GM19351 (cell line): ENCODE results near the gene SCFD2.
"Not testable (repeated sequence)": the region's sequence is repeated elsewhere in the genome, so short reads cannot be mapped to it uniquely, and the experiment has no call there.

Experiments used
- ATAC-seq: cut with Tn5 transposase; IDR thresholded peaks from one replicate; pipeline ENCODE4 v1.9.1; 2021; ENCODE audit warnings: mild to moderate bottlenecking, moderate library complexity; ENCODE audit not compliant: unreplicated experiment

SCFD2 gene

DNA sequence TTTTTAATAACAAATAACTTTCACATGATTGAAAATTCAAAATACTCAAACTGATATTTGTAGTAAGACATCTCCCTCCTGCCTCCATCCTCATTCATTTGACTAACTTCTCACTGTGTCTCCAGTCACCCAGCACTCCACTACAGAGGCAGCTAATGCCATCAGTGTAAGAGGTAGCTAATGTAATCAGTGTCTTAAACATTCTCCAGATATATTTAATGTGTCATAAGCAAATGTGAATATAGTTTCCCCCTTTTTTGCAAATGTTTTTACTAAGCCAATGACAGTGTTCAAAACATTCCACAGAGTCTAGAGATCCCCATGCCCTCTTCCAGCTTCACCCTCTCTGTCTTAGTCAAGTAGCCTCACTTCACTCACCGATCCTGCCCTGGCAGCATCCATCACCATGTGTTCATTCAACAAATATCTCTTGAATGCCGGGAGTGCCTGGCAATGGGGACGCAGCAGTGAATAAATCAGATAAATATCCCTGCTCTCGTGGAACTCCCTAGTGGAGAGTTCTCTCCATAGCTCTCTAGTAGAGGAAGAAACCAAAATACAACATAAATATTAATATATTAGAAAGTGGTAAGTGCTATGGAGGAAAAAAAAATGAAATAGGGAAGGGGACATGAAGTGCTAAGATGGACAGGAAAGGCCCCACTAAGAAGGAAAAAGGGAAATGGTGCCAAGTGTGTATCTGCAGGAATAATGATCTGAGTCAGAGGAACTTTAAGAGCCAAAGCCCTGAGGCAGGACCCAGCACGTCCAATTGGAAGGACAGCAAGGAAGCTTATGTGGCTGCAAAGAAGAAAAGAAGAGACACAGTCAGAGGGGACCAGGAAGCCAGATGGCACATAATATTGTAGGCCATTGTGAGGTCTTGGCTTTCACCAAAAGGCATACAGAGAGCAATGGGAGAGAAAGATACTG lies 18.7 kb downstream of the SCFD2 start:
- no peak for ATAC-seq

GRCh38 chr4:53346392-53346791 lies 19.5 kb downstream of the SCFD2 start:
- not testable (repeated sequence) for ATAC-seq

GRCh38 chr4:53340145-53340544 lies 25.7 kb downstream of the SCFD2 start:
- not testable (repeated sequence) for ATAC-seq

DNA sequence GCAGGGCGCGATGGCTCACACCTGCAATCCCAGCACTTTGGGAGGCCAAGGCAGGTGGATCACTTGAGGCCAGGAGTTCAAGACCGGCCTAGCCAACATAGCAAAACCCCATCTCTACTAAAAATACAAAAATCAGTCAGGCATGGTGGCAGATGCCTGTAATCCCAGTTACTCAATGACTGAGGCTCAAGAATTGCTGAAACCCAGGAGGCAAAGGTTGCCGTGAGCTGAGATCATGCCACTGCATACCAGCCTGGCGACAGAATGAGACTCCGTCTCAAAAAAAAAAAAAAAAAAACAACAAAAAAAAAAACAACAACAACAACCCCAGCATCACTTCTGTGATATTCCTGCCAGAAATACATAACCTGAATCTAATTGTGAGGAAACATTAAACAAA lies 30.9 kb downstream of the SCFD2 start:
- ATAC-seq = not testable (repeated sequence)

DNA sequence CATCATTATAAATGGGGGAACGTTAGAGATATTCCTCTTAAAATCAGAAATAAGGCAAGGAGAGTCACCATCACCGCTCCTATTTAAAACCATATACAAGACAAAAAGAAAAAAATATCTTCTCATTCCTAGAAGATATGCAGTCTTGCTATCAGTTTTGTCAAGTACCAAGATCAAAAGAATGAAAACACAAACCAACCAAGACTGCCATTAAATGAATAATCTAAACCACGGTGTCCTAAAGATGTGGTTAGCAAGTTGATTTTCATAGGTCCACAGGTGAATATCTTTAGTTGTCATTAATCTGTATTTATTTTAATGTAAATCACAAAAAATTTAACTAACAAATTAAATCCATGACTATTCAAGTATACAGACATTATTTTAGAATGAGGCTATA lies 39.3 kb downstream of the SCFD2 start:
- no peak for ATAC-seq

- ATAC-seq = no peak
Observed at GRCh38 chr4:53322696-53323095, 43.2 kb downstream of the SCFD2 start.

DNA sequence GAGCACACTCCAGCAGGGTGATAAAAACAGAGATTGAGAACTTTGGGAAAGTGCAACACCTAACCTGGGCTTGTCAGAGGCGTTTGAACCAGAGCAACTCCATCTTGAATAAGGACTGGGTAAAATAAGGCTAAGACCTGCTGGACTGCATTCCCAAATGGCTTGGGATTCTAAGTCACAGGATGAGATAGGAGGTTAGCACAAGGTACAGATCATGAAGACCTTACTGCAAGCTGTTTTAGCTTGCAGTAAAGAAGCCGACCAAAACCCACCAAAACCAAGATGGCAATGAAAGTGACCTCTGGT lies 43.9 kb downstream of the SCFD2 start:
- ATAC-seq = no peak

DNA sequence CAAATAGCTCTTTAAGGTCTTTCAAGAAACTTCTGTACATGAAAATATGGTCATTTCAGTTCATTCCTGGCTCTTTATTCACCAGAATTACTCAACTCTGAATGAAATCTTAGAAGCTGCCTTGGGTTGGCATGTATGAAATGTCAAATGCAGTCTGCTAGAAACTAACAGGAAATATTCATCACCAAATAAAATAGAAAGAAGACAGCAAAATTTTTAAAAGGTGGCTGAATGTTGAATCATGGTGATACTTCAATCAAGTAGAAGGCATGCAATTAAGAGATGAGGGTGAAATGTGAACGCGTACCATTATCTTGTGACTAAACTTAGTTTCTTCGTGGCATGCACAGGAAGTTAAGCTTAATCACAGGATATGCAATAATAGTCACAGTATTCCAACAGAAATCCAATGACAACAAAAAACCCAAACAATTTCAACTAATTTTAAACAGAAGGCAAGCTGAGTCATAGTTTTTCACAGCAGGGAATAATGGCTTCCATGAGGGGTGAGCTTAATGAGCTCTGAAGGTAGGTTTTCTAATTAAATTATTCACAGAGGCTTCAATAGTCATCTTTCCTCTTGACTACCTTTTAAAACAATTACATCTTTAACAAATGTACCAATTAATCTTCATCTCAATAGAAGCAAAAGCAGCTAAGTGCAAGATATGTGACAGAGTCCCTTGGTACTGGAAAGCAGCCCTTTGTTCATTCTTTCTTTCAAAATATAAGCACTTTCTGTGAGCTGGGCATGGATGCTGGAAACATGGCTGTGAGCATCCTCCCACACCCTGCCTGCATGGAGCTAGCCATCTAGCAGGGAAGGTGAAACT lies 44.5 kb downstream of the SCFD2 start:
- ATAC-seq = no peak

- no peak for ATAC-seq
Observed at GRCh38 chr4:53315300-53315699, 50.6 kb downstream of the SCFD2 start.

DNA sequence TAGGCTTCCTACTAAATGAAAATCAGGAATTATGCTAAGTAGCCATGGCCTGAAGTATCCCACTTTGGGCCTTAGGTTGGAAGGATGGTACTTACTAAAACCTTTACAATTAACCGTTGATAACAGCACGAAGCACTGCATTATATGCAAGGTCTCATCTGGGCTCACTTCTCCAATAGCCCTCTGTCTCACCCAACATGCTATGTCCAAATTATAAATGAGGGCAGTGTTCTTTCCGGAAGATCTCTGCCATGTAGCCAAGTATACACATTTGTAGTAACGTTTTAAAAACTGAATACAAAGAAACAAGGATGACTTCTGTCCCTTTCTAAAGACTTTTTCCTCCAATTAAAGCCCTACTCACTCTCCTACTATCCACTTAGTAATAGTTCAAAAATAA lies 51.6 kb downstream of the SCFD2 start:
- ATAC-seq = no peak

DNA sequence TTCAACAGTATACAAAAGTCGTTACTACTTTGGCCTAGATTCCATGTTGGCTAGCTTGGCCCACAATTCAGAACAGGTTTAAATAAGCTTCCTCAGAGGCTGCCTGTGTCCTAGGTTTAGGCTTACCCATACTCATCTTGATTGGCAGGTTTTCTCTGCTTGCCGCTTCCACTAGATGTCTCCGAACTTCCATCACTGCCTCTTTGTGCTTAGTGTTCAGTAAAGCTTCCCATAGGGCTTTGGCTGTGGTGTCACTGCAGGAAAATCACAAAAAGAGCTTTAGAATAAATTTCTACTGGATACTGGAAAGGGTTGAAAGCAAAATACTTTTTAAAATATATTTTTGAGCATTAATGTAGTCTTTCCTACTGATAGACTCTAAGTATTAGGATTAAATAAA lies 52.4 kb downstream of the SCFD2 start:
- no peak for ATAC-seq

DNA sequence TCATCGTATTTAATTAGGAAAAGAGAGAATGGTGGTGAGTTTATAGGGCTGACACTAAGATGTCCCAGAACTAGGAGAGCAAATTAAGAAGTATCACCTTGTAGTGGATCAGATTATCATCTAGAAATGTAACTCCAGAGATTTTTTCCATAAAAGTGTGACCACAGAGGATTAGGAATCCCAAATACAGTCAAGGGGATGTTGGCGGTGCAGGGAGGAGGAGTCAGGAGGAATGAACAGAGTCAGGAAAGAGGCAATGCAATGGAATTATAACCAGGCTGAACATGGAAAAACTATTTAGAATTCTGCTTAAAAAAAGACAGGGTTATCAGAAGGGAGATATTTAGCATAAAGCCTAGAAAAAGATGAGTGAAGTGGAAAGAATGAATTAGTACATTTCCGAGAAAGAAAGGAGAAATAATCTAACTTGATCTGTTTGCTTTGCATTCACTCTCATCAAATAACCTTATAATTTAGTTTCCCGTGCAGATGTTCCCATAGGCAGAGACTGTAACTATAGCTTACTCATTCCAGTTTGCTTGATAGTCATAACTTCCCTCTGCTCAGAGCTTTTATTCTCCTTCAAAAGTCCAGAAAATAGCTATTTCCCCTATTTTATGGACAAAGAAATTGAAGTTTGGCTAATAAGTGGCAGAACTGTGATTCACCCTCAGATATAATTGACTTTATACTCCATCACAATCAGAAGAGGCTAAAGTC lies 56.4 kb downstream of the SCFD2 start:
- ATAC-seq = no peak

- peak; percentile 74 for ATAC-seq
Observed at GRCh38 chr4:53307819-53308780, 57.8 kb downstream of the SCFD2 start.

DNA sequence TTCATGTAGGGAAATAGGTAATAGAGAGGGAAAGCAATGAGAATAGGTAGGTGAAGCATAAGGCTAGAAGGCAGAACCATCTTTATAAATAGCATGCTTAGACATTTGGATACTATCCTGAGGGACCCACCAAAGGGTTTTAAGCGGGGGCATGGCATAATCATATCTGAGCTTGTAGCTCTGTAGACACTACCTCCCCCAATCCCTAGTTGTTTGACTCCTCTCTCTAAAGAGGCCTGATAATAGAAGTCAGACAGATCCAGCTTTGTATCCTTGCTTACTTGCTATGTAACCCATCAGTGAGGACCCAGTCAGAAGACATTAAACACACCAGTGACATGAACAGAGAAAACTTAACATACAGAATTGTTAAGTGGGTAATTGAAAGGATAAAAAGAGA lies 58.7 kb downstream of the SCFD2 start:
- peak; percentile 7 for ATAC-seq

DNA sequence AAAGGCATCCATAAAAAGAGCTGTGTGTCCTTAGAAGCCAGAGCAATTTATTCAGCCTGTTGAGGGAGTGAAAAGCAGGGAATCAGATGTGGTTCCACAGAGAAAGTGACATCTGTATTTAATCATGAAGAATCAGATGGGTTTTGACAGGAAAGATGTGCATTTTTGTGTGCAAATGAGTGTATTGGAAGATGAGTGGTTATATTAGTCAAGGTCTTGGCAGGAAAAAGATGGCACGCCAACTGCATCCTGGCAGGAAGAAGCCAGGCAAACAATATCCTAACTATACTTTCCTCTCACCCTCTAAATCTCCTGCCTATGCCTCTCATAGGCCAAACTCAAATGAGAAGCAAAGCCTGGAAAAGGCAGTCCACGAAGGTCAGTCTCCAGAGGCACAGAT lies 59.1 kb downstream of the SCFD2 start:
- ATAC-seq = no peak

DNA sequence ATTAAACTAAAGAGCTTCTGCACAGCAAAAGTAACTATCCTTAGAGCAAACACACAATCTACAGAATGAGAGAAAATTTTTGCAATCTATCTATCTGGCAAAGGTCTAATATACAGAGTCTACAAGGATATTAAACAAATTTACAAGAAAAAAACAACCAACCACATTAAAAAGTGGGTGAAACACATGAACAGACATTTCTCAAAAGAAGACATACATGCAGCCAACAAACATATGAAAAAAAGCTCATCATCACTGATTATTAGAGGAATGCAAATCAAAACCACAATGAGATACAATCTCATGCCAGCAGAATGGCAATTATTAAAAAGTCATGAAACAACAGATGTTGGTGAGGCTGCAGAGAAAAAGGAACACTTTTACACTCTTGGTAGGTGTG lies 73.7 kb downstream of the SCFD2 start:
- not testable (repeated sequence) for ATAC-seq

DNA sequence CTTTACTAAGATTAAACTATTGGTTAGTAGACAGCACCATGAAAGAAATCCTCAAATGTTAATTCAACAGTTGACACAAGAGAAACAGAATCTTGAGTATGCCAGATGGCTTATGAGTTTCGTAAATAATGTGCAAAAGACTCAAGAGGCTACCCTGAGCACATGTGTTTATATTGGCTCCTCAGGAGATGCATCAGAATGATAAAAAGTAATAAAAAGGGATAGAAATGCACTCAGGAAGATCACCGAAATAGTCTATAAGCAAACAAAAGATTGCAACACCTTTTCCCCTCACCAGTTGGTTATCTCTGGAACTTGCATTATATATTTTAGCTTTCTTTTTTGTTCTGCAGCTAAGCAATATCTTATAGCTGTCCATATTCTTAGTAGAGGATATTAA lies 84.4 kb downstream of the SCFD2 start:
- no peak for ATAC-seq

- no peak for ATAC-seq
Observed at GRCh38 chr4:53280846-53281245, 85.0 kb downstream of the SCFD2 start.

GRCh38 chr4:53274609-53275268 lies 91.1 kb downstream of the SCFD2 start:
- ATAC-seq = no peak

DNA sequence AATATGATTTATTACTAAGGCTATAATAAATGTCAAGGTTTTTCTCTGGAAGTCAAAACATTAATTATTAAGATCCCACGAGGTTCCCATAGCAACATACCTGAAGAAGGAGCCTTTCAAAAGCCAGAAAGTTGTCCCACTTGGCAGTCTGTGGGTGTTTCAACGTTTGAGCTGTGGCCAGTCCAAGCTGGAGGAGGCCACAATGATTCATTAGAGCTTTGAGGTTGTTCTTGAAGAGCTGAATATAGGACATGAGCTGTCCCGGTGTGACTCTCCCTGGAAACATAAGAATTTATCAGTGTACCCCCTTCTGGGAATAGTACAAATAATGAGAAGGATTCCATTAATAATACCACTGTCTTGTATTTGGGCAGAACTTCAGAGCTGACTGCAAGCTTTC lies 92.1 kb downstream of the SCFD2 start:
- no peak for ATAC-seq
